Measurements from ENCODE around the gene DCLK1.

DNA sequence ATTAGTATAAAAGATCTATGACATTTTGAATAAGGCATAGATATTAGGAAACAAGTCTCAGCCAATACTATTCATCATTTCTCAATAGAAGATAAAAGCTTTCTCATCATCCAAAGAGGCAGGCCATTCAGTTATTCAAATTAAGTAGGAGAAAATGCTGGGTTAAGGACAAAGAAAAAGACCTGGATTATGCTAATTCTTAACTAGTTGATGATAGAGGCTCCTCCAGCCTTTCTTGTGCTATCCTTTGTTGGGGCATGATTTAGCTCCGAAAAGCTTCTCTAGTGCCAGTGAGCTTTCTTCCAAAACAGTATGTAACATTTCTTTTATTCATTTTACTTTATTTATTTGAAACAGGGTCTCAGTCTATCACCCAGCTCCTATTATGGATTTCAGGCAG, 223.0 kb downstream of the DCLK1 start:
- TF ChIP-seq, protein P1, sequence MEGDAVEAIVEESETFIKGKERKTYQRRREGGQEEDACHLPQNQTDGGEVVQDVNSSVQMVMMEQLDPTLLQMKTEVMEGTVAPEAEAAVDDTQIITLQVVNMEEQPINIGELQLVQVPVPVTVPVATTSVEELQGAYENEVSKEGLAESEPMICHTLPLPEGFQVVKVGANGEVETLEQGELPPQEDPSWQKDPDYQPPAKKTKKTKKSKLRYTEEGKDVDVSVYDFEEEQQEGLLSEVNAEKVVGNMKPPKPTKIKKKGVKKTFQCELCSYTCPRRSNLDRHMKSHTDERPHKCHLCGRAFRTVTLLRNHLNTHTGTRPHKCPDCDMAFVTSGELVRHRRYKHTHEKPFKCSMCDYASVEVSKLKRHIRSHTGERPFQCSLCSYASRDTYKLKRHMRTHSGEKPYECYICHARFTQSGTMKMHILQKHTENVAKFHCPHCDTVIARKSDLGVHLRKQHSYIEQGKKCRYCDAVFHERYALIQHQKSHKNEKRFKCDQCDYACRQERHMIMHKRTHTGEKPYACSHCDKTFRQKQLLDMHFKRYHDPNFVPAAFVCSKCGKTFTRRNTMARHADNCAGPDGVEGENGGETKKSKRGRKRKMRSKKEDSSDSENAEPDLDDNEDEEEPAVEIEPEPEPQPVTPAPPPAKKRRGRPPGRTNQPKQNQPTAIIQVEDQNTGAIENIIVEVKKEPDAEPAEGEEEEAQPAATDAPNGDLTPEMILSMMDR (conservative IDR thresholded peaks at IDR 0.05 in 1 of 2, IDR thresholded peaks at IDR 0.05 in 1 of 2; ENCODE audit: low read depth in 1 of 2, low read length in 2 of 2) = no peak
- TF ChIP-seq EZH2 (IDR thresholded peaks at IDR 0.05; ENCODE audit: low read length, missing control alignments) = no peak
